ENCODE measurements around the gene MDGA2.

Gene MDGA2

GRCh38 chr14:47490353-47490752 is 185.1 kb downstream of the MDGA2 start:
- no peak for DNase-seq (ENCODE audit: low read depth in 2 of 2)

- DNase-seq (ENCODE audit: low read depth in 2 of 2), result no peak
Observed at GRCh38 chr14:47485421-47485820, 190.0 kb downstream of the MDGA2 start.

GRCh38 chr14:47483449-47483848 is 192.0 kb downstream of the MDGA2 start:
- no peak for DNase-seq (ENCODE audit: low read depth in 2 of 2)

DNA sequence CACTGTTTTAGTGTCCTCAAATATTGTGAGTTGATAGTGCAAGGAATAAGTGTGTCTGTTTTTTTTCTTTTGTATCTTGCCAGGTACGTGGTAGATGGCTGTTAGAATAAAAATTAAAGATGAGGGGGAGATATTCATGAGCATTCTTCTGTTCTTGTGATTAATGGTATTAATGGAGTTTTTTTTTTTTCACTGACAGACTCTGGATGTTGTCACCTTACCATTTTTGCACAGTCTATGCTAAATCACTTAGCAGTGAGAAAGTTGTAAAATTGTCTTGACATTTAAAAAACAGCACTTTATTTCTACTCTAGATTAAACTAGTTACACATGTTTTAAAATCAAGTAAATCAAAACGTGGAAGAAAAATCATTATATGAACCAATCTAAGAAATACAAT is 204.3 kb downstream of the MDGA2 start:
- no peak for DNase-seq (ENCODE audit: low read depth in 2 of 2)

- no peak for DNase-seq (ENCODE audit: low read depth in 2 of 2)
Observed at GRCh38 chr14:47466916-47467315, 208.5 kb downstream of the MDGA2 start.

- DNase-seq (ENCODE audit: low read depth in 2 of 2), result no peak
Observed at GRCh38 chr14:47454025-47454424, 221.4 kb downstream of the MDGA2 start.

- no peak for DNase-seq (ENCODE audit: low read depth in 2 of 2)
Observed at GRCh38 chr14:47447076-47447475, 228.3 kb downstream of the MDGA2 start.

GRCh38 chr14:47442211-47442610 is 233.2 kb downstream of the MDGA2 start:
- DNase-seq (ENCODE audit: low read depth in 2 of 2), result no peak

DNA sequence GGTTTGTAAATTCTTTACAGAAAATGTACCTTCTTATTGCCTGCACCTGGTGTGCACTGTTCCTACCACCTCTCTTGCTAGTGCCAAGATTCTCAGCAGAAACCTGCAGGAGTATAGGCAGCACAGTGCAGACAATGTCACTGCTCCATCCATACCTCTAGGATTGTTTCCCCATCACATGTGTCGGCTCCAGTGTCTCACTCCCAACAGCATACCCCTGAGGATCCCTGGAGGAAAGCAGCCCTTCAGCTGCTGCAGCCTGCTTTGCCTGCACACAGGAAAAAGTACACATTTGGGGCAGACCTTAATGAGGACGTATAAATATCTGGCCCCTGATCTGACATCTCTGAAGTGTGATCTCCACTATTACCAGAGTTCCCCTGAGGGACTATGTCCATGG is 235.5 kb downstream of the MDGA2 start:
- DNase-seq (ENCODE audit: low read depth in 2 of 2), result no peak

GRCh38 chr14:47438650-47439140 is 236.7 kb downstream of the MDGA2 start:
- no peak for DNase-seq (ENCODE audit: low read depth in 2 of 2)

- no peak for DNase-seq (ENCODE audit: low read depth in 2 of 2)
Observed at GRCh38 chr14:47435331-47435965, 240.0 kb downstream of the MDGA2 start.

DNA sequence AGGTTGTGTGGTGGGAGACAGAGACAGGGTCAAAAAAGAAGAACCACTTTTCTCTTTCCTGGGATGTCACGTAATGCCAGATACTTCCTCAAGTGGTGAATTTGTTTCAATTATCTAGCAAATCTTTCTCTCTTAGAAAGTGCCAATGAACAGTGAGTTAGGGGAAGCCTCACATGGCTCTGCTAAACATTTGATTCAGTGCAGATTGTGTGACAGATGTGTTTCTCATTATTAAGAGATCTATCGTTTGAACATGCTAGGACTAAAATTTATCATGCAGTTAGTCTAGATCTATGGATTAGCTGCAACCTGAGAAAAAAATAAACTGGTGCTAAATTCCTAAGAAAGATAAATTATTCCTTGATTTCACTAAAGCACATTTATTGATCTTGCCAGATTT is 247.8 kb downstream of the MDGA2 start:
- no peak for DNase-seq (ENCODE audit: low read depth in 2 of 2)

DNA sequence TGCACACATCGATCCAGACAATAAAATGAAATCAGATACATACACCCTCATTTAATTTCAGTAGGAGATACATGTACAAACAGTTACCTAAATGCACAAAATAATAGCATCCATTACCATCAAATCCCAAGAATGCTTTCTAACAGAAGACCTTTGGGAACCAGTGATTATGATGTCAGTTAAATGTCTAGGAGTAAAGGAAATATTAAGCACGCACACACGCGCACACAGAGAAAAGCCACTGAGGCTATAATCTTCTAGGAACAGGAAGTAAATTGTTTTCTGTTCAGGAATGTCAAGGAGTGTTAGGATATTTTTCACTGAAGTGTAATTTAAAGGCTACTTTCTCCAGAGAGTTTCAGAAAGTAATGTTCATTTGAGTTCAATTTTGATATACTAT is 250.1 kb downstream of the MDGA2 start:
- DNase-seq (ENCODE audit: low read depth in 2 of 2), result no peak

DNA sequence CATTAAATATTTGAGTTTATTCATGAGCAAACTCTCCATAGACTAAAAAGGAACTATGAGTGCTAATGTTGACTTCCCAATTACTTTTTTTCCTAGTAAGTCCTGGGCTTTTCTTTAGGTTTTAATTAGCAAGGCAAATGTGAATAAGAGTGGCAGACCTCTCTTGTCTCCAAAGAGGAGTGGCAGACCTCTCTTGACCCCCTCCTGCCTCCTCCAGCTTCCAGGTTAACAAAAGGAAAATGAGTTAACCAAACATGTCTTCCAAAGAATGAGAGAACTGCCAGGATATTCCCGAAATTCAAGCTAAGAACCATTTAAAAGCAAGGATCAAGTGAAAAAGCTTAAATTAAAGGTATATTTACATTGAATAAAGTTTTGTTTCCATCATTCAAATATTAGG is 253.2 kb downstream of the MDGA2 start:
- no peak for DNase-seq (ENCODE audit: low read depth in 2 of 2)

DNA sequence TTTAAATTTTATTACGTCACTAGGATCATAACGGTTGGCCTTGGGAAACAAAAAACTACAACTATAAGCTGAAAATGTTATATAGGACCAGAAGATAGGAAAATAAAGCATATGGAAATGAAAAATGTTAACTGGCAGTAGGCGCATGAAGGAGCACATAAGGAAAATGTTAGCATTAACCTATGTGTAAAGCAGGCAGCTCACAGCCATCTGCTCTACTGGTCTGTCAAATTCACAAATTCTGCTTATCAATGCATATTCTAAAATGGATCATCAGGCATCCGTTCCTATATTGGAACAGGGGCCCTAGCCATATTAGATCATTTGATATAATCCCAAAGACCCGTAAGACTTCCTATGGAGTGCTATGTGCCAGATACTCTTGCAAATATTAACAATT is 263.9 kb downstream of the MDGA2 start:
- no peak for DNase-seq (ENCODE audit: low read depth in 2 of 2)

- no peak for DNase-seq (ENCODE audit: low read depth in 2 of 2)
Observed at GRCh38 chr14:47392326-47392725, 283.1 kb downstream of the MDGA2 start.

- no peak for DNase-seq (ENCODE audit: low read depth in 2 of 2)
Observed at GRCh38 chr14:47390831-47391504, 284.4 kb downstream of the MDGA2 start.

GRCh38 chr14:47389535-47389934 is 285.9 kb downstream of the MDGA2 start:
- no peak for DNase-seq (ENCODE audit: low read depth in 2 of 2)

- DNase-seq (ENCODE audit: low read depth in 2 of 2), result no peak
Observed at GRCh38 chr14:47366006-47366405, 309.4 kb downstream of the MDGA2 start.

GRCh38 chr14:47365233-47365632 is 310.2 kb downstream of the MDGA2 start:
- DNase-seq (ENCODE audit: low read depth in 2 of 2), result no peak

- DNase-seq (ENCODE audit: low read depth in 2 of 2), result no peak
Observed at GRCh38 chr14:47353186-47353585, 322.2 kb downstream of the MDGA2 start.

- DNase-seq (ENCODE audit: low read depth in 2 of 2), result no peak
Observed at GRCh38 chr14:47346849-47347248, 328.6 kb downstream of the MDGA2 start.

GRCh38 chr14:47345016-47345415 is 330.4 kb downstream of the MDGA2 start:
- DNase-seq (ENCODE audit: low read depth in 2 of 2), result no peak

DNA sequence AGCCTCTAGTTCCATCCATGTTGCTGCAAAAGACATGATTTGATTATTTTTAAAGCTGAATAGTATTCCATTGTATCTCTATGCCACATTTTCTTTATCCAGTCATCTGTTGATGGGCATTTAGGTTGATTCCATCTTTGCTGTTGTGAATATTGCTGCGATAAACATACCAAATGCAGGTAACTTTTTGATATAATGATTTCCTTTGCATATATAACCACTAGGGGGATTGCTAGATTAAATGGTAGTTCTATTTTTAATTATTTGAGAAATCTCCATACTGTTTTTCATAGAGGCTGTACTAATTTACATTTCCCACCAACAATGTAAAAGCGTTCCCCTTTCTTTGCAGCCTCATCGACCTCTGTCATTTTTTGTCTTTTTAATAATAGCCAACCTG is 342.5 kb downstream of the MDGA2 start:
- DNase-seq (ENCODE audit: low read depth in 2 of 2), result no peak
